DMS153 treated with DMSO at 0.1 percent for 48 hours (cell line): Measurements from ENCODE around the gene MBD6.
"Not testable (repeated sequence)": the region's sequence is repeated elsewhere in the genome, so short reads cannot be mapped to it uniquely, and the experiment has no call there.

Source experiments
- DNase-seq: peaks from one replicate; lab custom pipeline; 2025; ENCODE audit not compliant: unreplicated experiment; lab: John Stamatoyannopoulos, UW

The MBD6 gene

DNA sequence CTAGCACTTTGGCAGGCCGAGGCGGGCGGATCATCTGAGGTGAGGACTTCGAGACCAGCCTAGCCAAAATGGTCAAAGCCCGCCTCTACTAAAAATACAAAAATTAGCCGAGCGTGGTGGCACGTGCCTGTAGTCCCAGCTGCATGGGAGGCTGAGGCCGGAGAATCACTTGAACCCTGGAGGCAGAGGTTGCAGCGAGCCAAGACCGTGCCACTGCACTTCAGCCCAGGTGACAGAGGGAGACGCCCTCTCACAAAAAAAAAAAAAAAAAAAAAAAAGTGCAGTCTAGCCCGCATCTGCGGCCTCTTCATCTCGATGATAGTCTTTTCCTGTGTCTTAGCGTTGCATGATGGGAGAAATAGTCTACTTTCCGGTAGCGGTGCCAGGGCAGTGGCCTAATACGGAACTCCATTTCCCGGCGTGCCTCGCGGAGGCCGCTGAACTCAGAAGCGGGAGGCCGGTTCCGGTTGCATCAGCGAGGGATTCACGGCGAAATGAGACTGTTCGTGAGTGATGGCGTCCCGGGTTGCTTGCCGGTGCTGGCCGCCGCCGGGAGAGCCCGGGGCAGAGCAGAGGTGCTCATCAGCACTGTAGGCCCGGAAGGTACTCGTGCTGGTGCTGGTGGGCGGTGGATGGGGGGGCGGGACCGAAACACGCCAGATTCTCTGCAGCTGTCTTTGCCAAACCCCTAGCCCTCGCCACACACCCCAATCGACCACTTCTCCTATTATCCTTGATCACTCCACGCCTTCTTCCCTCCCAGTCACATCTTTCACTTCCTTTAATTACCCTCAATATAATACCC lies 34.8 kb upstream of the MBD6 start, which contains the start of gene MARS1:
Gene MARS1 (plus strand): TSS at position 472 of the 805 bp plus-strand sequence. CDS start 23 bp downstream, at position 495.
- peak; percentile 92 for DNase-seq

DNA sequence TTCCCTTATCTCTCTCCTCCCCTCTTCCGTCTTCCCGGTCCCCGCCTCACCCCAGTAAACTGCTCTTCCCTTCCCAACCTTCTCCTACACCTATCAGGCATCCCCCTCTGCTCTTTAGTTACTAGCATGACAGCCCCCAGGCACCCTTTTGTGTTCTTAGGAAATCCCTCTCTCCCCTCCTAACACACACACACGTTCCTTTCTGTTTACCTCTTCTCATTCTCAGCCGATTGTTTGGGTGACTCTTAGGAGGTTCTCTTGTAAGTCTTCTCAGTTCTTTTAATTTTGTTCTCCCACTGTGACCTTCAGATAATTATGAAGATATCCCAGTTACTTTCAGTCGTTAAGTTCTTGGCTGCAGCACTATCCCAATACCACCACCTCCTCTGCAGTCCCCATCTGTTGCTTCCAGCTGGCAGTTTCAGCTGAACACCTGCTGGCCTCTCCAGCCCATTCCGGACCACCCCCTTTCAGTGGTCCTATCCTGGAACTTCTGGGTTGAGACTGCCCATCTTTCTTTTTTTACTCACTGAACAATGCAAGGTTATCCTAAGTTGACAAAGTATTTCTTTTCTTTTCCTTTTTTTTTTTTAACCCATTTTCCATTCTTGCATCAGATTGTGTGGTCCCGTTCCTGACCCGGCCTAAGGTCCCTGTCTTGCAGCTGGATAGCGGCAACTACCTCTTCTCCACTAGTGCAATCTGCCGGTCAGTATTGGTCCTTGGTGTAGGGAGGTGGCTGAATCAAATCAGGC lies 34.0 kb upstream of the MBD6 start:
- no peak for DNase-seq

DNA sequence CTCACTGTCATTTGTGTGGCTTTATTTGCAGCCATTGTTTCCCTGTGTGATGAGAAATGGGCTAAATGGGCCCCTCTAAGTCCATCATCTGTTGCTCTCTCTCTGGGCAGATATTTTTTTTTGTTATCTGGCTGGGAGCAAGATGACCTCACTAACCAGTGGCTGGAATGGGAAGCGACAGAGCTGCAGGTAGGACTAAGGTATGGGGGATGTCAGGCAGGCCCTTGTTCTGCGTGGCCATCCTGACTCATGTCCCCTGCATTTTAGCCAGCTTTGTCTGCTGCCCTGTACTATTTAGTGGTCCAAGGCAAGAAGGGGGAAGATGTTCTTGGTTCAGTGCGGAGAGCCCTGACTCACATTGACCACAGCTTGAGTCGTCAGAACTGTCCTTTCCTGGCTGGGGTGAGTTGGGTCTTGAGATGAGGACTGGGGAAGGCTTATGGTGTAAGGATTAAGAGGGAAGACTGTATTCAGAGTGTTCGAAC lies 33.4 kb upstream of the MBD6 start:
- DNase-seq = no peak

DNA sequence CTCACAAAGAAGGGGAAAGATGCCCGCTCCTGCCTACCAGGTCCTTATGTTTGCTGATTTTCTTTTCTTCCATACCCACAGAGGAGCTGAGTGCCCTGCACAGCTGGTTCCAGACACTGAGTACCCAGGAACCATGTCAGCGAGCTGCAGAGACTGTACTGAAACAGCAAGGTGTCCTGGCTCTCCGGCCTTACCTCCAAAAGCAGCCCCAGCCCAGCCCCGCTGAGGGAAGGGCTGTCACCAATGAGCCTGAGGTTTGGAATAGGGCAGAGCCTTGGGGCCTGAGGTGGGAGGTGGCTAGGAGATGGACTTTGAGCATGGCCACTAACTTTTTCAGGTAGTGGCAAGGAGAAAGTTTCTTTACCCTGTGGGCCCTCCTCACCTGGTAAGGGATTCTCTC lies 32.5 kb upstream of the MBD6 start:
- DNase-seq = no peak

DNA sequence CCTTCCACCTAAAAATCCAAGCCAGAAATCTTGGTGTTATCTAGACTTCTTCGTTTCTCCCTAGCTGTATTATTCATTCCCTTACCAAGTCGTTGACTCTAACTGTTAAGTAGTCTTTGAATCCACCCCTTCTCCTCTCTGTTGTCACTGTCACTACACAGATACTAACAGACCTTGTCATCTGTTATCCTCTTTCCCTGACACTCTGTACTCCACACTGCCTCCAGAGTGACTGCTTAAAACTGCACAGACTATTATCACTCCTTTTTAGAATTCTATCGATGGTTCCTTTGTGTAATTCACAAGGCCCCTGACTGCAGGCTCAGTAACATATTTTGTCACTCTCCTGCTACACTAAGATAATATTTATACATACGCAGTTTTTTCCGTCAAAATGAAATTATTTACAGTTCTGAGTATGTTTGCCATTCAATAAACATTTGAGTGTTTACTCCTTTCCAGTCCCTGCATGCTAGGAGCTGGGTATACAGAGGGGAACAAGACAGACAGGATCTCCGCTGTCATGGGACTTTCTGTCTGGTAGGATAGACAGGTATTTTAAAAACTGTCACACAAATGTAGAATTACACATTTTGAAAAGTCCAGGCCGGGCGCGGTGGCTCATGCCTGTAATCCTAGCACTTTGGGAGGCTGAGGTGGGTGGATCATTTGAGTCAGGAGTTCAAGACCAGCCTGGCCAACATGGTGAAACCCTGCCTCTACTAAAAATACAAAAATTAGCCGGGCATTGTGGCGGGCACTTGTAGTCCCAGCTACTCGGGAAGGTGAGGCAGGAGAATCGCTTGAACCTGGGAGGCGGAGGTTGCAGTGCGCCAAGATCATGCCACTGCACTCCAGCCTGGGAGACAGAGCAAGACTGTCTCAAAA lies 31.0 kb upstream of the MBD6 start:
- no peak for DNase-seq

DNA sequence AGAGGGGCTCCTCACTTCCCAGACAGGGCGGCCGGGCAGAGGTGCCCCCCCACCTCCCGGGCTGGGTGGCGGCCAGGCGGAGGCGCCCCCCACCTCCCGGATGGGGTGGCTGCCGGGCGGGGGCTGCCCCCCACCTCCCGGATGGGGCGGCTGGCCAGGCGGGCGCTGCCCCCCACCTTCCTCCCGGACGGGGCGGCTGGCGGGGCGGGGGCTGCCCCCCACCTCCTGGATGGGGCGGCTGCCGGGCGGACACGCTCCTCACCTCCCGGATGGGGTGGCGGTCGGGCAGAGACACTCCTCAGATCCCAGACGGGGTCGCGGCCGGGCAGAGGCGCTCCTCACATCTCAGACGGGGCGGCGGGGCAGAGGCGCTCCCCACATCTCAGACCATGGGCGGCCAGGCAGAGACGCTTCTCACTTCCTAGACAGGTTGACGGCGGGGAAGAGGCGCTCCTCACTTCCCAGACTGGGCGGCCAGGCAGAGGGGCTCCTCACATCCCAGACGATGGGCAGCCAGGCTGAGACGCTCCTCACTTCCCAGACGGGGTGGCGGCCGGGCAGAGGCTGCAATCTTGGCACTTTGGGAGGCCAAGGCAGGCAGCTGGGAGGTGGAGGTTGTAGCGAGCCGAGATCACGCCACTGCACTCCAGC lies 27.4 kb upstream of the MBD6 start:
- DNase-seq = not testable (repeated sequence)

DNA sequence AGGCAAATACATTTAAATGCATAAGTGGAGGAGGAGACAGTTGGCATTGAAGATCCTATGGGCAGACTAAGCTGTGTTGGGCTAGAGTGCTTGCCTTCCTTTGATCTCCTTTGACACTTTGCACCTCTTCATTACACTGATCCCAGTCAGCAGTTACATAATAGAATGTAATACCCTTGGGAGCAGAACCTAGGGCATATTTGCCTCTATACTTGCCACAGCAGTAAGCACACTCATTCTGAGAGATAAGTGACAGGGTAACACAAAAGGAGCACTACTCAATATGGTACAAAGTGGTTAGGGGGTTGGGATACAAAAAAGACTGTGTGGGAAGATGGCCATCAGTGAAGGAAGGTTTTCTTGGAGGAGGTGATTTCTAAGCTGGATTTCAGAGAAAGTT lies 25.8 kb upstream of the MBD6 start:
- no peak for DNase-seq

DNA sequence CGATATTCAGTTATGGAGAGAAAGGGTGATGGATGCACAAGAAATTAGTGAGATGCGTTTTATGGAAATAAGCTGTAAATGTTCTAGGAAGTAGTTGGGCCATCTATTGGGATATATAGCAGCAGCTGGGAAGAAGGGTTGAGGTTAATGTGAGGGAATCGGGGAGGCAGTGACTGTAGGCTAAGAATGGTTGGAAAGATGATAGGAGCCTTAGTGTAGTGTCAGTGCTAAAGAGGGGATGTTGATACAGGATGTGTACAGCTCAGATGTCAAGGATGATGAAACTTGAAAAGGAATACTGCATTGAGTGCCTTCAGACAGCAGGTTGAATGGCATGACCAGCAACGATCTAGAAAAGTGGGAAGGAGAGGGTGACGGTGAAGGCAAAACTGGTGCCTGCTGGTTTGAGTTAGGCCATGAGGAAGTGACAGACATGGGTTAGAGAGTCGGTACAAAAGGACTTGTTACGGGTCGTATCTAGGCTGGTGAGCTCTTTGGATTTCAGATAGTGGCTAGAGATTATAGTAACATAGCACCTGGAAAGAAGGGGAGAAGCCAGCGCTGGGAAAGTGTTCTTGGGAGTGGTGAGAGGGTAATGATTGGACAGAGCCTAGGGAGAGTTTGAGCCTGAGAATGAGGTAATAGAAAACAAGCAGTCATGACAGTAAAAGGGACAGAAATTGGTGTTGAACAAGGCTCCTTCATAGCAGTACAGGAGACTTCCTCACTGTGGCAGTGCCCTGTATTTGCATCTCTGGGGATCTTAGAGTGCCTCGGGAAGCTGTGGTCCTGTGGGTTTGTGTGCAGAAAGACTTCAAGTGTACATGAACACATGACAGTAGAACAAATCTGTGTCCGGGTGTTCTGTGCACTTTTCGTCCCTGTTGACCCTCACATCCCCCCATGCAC lies 25.1 kb upstream of the MBD6 start:
- DNase-seq = no peak

DNA sequence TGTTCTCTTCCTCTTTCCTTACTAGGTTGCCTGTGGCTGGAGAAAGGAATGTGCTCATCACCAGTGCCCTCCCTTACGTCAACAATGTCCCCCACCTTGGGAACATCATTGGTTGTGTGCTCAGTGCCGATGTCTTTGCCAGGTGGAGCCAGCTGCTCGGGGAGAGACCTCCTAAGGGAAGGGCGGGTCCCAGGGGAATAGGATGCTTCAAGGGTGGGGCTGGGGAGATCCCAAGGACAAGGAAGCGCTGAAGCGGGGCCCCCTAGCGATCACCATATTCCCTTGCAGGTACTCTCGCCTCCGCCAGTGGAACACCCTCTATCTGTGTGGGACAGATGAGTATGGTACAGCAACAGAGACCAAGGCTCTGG lies 24.5 kb upstream of the MBD6 start:
- DNase-seq = no peak

DNA sequence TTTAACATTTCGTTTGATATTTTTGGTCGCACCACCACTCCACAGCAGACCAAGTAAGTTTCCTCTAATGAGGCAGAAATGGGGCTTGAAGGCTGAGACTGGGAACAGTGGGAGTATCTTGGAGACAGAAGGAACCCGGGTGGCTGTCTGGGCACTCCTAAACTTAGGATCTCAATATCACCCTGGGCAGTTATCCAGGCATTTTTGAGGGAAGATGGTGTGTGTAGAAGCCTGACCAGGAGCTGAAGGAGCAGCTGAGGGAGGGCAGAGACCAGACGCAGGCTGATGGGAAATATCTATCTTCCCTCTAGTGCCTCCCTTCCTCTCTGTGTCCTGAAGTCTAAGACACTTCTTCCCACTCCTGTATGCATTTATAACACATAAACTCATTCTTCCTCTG lies 24.1 kb upstream of the MBD6 start:
- DNase-seq = no peak

DNA sequence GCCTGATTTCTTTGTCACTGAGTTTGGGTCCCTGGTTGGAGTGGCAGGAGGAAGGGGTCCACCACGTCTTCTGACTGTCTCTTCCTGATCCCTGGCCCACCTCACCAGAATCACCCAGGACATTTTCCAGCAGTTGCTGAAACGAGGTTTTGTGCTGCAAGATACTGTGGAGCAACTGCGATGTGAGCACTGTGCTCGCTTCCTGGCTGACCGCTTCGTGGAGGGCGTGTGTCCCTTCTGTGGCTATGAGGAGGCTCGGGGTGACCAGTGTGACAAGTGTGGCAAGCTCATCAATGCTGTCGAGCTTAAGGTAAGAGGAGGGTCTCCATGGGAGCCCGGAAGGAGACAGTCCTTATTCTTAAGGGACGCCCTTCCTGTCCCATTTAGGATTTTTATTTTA lies 22.4 kb upstream of the MBD6 start:
- no peak for DNase-seq

DNA sequence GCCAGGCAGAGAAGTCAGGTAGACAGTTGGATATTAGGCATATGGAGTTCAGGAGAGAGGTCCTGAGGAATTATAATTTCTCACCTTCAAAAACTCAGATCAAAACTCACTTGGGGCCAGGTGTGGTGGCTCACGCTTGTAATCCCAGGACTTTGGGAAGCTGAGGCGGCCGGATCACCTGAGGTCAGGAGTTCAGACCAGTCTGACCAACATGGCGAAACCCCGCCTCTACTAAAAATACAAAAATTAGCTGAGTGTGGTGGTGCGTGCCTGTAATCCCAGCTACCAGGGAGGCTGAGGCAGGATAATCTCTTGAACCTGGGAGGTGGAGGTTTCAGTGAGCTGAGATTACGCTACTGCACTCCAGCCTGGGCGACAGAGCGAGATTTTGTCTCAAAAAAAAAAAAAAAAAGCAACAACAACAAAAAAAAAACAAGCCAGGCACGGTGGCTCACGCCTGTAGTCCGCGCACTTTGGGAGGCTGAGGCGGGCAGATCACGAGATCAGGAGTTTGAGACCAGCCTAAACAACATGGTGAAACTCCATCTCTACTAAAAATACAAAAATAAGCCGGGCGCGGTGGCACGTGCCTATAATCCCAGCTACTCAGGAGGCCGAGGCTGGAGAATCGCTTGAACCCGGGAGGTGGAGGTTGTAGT lies 20.2 kb upstream of the MBD6 start:
- not testable (repeated sequence) for DNase-seq

DNA sequence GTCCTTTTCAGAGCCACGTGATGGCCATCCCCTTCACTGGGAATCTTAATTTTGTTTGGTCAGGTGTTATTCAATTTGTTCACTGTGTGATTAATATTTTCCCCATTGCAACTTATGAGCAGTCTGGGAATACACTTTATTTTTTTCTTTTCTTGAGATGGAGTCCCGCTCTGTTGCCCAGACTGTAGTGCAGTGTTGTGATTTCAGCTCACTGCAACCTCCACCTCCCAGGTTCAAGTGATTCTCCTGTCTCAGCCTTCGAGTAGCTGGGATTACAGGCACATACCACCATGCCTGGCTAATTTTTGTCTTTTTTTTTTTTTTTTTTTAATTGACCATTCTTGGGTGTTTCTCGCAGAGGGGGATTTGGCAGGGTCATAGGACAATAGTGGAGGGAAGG lies 16.1 kb upstream of the MBD6 start:
- DNase-seq = not testable (repeated sequence)

DNA sequence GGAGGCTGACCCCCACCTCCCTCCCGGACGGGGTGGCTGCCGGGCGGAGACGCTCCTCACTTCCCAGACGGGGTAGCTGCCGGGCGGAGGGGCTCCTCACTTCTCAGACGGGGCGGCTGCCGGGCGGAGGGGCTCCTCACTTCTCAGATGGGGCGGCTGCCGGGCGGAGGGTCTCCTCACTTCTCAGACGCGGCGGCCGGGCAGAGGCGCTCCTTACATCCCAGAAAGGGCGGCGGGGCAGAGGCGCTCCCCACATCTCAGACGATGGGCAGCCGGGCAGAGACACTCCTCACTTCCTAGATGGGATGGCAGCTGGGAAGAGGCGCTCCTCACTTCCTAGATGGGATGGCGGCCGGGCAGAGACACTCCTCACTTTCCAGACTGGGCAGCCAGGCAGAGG lies 14.8 kb upstream of the MBD6 start:
- DNase-seq = not testable (repeated sequence)

DNA sequence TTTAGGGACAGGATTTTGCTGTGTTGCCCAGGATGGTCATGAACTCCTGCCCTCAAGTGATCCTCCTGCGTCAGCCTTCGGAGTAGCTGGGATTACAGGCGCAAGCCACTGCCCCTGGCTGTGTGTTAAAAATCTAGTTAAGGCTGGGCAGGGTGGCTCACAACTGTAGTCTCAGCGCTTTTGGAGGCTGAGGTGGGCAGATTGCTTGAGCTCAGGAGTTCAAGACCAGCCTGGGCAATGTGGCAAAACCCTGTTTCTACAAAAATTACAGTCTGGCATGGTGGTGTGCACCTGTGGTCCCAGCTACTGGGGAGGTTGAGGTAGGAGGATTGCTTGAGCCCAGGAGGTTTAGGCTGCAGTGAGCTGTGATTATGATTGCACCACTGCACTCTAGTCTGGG lies 11.5 kb upstream of the MBD6 start:
- DNase-seq = no peak

DNA sequence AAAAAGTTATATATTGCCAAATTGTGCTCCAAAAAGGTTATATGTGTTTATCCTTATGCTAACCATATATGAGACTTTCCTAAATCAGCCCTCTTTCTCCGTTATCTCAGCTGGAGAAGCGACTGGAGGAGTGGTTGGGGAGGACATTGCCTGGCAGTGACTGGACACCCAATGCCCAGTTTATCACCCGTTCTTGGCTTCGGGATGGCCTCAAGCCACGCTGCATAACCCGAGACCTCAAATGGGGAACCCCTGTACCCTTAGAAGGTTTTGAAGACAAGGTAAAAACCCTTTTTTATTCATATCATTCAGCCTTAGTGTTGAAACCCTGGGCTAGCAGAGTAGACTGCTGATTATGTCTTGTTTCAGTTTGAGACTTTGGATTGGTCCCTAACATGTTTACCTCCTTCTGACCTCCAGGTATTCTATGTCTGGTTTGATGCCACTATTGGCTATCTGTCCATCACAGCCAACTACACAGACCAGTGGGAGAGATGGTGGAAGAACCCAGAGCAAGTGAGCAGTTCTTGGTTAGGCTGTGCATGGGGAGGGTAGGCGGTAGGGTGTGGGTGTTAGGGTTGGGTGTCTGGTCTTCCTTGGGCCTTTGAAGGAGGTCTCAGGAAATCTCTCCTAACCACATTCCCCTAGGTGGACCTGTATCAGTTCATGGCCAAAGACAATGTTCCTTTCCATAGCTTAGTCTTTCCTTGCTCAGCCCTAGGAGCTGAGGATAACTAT lies 10.9 kb upstream of the MBD6 start:
- no peak for DNase-seq

DNA sequence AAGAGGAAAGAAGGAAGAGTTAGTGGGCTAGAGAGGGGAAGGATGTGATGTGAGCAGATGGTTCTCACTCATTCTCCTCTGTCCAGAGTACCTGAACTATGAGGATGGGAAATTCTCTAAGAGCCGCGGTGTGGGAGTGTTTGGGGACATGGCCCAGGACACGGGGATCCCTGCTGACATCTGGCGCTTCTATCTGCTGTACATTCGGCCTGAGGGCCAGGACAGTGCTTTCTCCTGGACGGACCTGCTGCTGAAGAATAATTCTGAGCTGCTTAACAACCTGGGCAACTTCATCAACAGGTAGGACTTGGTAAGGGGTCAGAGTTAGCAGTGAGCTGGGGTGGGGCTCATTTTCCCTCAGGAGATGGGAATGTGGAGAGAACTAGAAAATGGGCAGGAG lies 10.0 kb upstream of the MBD6 start:
- no peak for DNase-seq

DNA sequence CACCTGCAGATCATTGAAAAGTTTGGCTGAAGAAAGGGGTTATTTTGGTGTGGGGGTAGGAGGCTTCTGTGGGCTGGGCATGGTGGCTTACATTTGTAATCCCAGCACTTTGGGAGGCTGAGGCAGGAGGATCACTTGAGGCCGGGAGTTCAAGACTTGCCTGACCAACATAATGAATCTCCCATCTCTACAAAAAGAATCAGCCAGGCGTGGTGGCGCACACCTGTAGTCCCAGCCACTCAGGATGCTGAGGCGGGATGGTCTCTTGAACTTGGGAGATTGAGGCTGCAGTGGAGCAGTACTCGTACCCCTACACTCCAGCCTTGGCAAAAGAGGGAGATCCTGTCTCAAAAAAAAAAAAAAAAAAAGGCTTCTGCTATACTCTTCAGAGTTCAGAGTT lies 9.4 kb upstream of the MBD6 start:
- no peak for DNase-seq

DNA sequence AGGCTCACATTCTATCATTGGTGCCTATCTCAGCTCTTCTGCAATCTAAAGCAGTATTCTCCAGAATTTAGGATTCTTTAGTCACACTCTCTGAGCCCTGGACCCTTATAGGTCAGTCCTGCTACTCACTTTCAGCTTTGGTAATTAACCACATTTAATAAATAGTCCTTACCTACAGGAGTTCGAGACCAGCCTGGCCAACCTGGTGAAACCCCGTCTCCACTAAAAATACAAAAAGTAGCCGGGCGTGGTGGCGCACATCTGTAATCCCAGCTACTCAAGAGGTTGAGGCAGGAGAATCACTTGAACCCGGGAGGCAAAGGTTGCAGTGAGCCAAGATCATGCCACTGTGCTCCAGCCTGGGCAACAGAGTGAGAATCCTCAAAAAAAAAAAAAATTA lies 8.9 kb upstream of the MBD6 start:
- DNase-seq = not testable (repeated sequence)
